HG03159 (cell line): Measurements from ENCODE around the gene MYO18A.
"Not testable (repeated sequence)": the region's sequence is repeated elsewhere in the genome, so short reads cannot be mapped to it uniquely, and the experiment has no call there.

ENCODE experiments used
- ATAC-seq: cut with Tn5 transposase; IDR thresholded peaks from one replicate; pipeline ENCODE4 v1.9.1; 2021; ENCODE audit warnings: mild to moderate bottlenecking, moderate library complexity; ENCODE audit not compliant: unreplicated experiment

Gene MYO18A

GRCh38 chr17:29180034-29180787, at the start of gene MYO18A:
MYO18A (minus strand) TSS chr17:29180398; CDS start chr17:29166940, 13,458 bp downstream.
- peak; percentile 80 for ATAC-seq

- no peak for ATAC-seq
Observed at GRCh38 chr17:29225396-29225795, 45.2 kb upstream of the MYO18A start.

GRCh38 chr17:29221338-29221737, 41.1 kb upstream of the MYO18A start:
- not testable (repeated sequence) for ATAC-seq

- no peak for ATAC-seq
Observed at GRCh38 chr17:29219378-29220047, 39.3 kb upstream of the MYO18A start.

GRCh38 chr17:29216856-29217255, 36.7 kb upstream of the MYO18A start:
- ATAC-seq, result no peak

GRCh38 chr17:29216181-29216580, 36.0 kb upstream of the MYO18A start:
- ATAC-seq, result no peak

- no peak for ATAC-seq
Observed at GRCh38 chr17:29215717-29216116, 35.5 kb upstream of the MYO18A start.

GRCh38 chr17:29215174-29215573, 35.0 kb upstream of the MYO18A start:
- no peak for ATAC-seq

GRCh38 chr17:29214215-29215146, 34.3 kb upstream of the MYO18A start:
- no peak for ATAC-seq

- no peak for ATAC-seq
Observed at GRCh38 chr17:29212681-29213121, 32.5 kb upstream of the MYO18A start.

GRCh38 chr17:29212094-29212631, 32.0 kb upstream of the MYO18A start:
- ATAC-seq, result no peak

GRCh38 chr17:29210879-29211278, 30.7 kb upstream of the MYO18A start:
- ATAC-seq, result no peak

- ATAC-seq, result no peak
Observed at GRCh38 chr17:29209073-29209472, 28.9 kb upstream of the MYO18A start.

GRCh38 chr17:29207975-29208374, 27.8 kb upstream of the MYO18A start:
- ATAC-seq, result no peak

- ATAC-seq, result no peak
Observed at GRCh38 chr17:29205047-29205446, 24.8 kb upstream of the MYO18A start.

GRCh38 chr17:29204068-29204804, 24.0 kb upstream of the MYO18A start:
- not testable (repeated sequence) for ATAC-seq

- ATAC-seq, result no peak
Observed at GRCh38 chr17:29197516-29198272, 17.5 kb upstream of the MYO18A start.

- no peak for ATAC-seq
Observed at GRCh38 chr17:29196769-29197515, 16.7 kb upstream of the MYO18A start.
